ENCODE data around the gene SUMO1. TPM values are rescaled to one million over a fixed set of nuclear protein-coding genes. Genes with fewer than 3 reads are reported as not detected.

The SUMO1 gene
- total RNA-seq, 2 experiments from 2014 or later, result 114 to 115 TPM

DNA sequence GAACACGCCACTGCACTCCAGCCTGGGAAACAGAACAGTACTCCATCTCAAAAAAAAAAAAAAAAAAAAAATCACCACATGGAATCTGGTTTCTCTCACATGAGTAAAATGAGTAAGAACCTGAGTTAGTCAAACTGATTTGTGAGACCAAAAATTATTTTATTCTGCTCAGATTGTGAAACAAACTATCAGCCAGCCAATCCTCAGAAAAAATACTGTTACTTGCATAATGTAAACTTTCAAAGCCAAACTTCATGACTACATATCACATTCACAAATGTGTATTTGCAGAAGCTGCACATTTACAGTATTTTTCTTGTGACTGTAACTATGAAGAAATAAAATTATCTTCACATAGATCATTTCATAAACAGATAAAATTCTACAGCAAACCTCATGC lies 23.2 kb downstream of the SUMO1 start:
- no peak for DNase-seq
- TF ChIP-seq, protein P1, sequence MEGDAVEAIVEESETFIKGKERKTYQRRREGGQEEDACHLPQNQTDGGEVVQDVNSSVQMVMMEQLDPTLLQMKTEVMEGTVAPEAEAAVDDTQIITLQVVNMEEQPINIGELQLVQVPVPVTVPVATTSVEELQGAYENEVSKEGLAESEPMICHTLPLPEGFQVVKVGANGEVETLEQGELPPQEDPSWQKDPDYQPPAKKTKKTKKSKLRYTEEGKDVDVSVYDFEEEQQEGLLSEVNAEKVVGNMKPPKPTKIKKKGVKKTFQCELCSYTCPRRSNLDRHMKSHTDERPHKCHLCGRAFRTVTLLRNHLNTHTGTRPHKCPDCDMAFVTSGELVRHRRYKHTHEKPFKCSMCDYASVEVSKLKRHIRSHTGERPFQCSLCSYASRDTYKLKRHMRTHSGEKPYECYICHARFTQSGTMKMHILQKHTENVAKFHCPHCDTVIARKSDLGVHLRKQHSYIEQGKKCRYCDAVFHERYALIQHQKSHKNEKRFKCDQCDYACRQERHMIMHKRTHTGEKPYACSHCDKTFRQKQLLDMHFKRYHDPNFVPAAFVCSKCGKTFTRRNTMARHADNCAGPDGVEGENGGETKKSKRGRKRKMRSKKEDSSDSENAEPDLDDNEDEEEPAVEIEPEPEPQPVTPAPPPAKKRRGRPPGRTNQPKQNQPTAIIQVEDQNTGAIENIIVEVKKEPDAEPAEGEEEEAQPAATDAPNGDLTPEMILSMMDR (IDR thresholded peaks at IDR 0.05), result no peak
- ChIA-PET CTCF (no interaction called here), POLR2A (no interaction called here)
- ATAC-seq, result no peak
- H3K4me3 Mint-ChIP-seq, result no peak overlapping the region
- H3K4me1 Mint-ChIP-seq (ENCODE audit: low read depth), result peaks cover 6% of the 10 kb centered on the region
- H3K27ac Mint-ChIP-seq, result no peak overlapping the region
- intact Hi-C loops (cut with micrococcal nuclease), result no loop called here
- no peaks in the 10 kb centered on the region for H3K9me3 Mint-ChIP-seq
- no peaks in the 10 kb centered on the region for H3K27me3 Mint-ChIP-seq
- H3K36me3 Mint-ChIP-seq (ENCODE audit: low read depth), result peaks cover 25% of the 10 kb centered on the region

DNA sequence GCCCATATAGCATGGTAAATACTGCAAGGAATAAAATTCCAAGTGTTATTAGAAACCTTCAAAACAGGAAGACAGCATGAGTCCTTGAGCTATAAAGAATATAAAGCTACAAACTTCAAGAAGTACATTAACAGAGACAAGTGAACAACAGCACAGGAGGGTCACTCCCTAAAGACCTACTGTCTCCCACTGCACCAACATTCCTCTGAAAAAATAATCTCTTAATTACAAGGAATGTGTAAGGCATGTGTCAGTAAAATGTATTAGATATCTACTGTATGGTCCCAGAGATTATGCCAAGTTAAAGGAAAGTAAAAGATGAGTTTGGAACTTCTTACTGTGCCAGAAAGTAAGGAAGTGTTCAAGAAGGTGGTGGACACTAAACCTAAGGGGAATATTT lies 29.9 kb downstream of the SUMO1 start:
- no peak overlapping the region for H3K27ac Mint-ChIP-seq
- no peaks in the 10 kb centered on the region for H3K4me1 Mint-ChIP-seq (ENCODE audit: low read depth)
- H3K4me3 Mint-ChIP-seq, result no peak overlapping the region
- H3K9me3 Mint-ChIP-seq, result no peaks in the 10 kb centered on the region
- no peaks in the 10 kb centered on the region for H3K27me3 Mint-ChIP-seq
- TF ChIP-seq, protein P1 (IDR thresholded peaks at IDR 0.05), result no peak
- ATAC-seq, result no peak
- intact Hi-C loops (cut with micrococcal nuclease), result no loop called here
- peaks cover 13% of the 10 kb centered on the region for H3K36me3 Mint-ChIP-seq (ENCODE audit: low read depth)
- no peak for DNase-seq
- ChIA-PET POLR2A (no interaction called here), CTCF (no interaction called here)

GRCh38 chr2:202204855-202205254 lies 33.5 kb downstream of the SUMO1 start:
- intact Hi-C loops (cut with micrococcal nuclease), result no loop called here
- CTCF ChIA-PET, result no interaction called here
- H3K27me3 Mint-ChIP-seq, result no peaks in the 10 kb centered on the region
- no peaks in the 10 kb centered on the region for H3K9me3 Mint-ChIP-seq
- H3K4me1 Mint-ChIP-seq (ENCODE audit: low read depth), result no peaks in the 10 kb centered on the region
- no peak overlapping the region for H3K4me3 Mint-ChIP-seq
- no peak for ATAC-seq
- H3K36me3 Mint-ChIP-seq (ENCODE audit: low read depth), result peaks cover 10% of the 10 kb centered on the region
- POLR2A ChIA-PET, result no interaction called here
- DNase-seq, result no peak
- TF ChIP-seq, protein P1 (IDR thresholded peaks at IDR 0.05), result no peak
- no peak overlapping the region for H3K27ac Mint-ChIP-seq

- POLR2A ChIA-PET, result no interaction called here
- ATAC-seq, result no peak
These were observed 35.0 kb downstream of the SUMO1 start for GRCh38 chr2:202203348-202203747.

DNA sequence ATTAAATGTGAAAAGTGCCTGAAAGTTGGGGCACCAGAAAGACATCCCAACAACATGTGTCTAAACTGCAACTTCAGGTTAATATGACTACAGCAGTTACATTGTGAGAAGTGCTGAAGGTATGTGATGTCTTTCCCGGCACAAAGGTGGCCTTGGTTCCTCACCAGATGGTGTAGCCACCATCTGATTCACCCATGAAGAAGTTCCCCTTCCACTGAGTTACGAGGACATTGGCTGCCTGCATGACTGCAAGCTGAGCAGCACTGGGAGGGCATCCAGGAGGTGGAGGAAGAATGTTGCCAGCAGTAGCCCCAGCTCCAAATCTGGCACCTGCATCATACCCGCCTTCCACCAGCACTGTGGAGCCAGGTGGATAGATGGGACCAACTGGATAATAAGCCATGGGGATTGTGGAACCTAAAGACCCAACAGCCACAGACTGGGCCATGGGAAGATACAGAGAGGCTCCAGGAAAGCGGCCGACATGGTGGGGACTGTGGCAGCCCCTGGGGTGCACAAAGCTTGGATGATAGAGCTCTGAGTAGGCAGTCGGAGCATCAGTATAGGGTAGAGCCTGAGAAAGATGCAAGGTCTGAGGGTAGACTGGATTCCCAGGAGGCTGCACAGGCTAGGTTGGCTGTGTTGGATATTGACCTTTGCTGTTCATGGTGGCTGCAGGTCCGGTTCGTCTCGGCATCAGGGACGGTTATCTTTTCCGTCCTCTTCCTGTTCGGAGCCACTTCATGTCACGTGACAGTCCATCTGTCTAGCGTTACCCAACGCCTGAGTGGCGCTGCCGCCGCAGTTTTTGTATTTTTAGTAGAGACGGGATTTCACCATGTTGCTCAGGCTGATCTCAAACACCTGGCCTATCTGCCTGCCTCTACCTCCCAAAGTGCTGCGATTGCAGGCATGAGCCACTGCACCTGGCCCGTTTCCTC lies 36.9 kb downstream of the SUMO1 start:
- Mint-ChIP-seq H3K27ac (no peak overlapping the region), H3K36me3 (ENCODE audit: low read depth) (peaks cover 5% of the 10 kb centered on the region), H3K9me3 (no peaks in the 10 kb centered on the region), H3K4me3 (no peak overlapping the region), H3K27me3 (peaks cover 2% of the 10 kb centered on the region), H3K4me1 (ENCODE audit: low read depth) (no peaks in the 10 kb centered on the region)
- CTCF ChIA-PET, result no interaction called here
- DNase-seq, result no peak
- POLR2A ChIA-PET, result no interaction called here
- TF ChIP-seq, protein P1 (IDR thresholded peaks at IDR 0.05), result no peak
- ATAC-seq, result no peak
- intact Hi-C loops (cut with micrococcal nuclease), result no loop called here

More at GRCh38 chr2:202203348-202203747, 35.0 kb downstream of the SUMO1 start:
- intact Hi-C loops (cut with micrococcal nuclease), result no loop called here
- TF ChIP-seq, protein P1 (IDR thresholded peaks at IDR 0.05), result no peak
- H3K27me3 Mint-ChIP-seq, result no peaks in the 10 kb centered on the region
- no peaks in the 10 kb centered on the region for H3K4me1 Mint-ChIP-seq (ENCODE audit: low read depth)
- CTCF ChIA-PET, result no interaction called here
- no peaks in the 10 kb centered on the region for H3K9me3 Mint-ChIP-seq
- peaks cover 10% of the 10 kb centered on the region for H3K36me3 Mint-ChIP-seq (ENCODE audit: low read depth)
- no peak for DNase-seq
- H3K27ac Mint-ChIP-seq, result no peak overlapping the region
- H3K4me3 Mint-ChIP-seq, result no peak overlapping the region
